ENCODE data around the gene CITED4. TPM values are rescaled to one million over a fixed set of nuclear protein-coding genes. Genes with fewer than 3 reads are reported as not detected.

The CITED4 gene
- total RNA-seq, 2 experiments from 2014 or later = 2.0 TPM; not detected in 1

DNA sequence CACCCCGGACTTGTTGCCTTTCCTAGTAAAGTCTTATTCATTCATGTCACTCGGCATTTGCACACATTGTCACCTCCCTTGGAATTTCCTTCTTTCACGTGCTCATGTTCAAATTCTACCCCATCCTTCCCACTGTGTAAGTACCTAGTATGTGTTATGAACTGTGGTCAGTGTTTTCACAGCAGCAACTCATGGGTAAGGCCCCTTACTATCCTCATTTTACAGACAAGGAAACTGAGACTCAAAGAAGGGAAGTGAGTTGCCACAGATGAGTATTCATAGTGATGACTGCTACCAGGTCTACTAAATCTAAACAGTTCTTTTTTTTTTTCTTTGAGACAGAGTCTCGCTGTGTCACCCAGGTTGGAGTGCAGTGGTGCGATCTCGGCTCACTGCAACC is 10.5 kb downstream of the CITED4 start:
- CTCF ChIA-PET (ENCODE audit: unreplicated experiment) = no interaction called here
- Histone ChIP-seq H3K4me3 (ENCODE audit: low read depth, low read length, poor library complexity, severe bottlenecking) (no peak overlapping the region), H3K79me2 (ENCODE audit: insufficient read depth, low read depth, low read length) (no peaks in the 10 kb centered on the region), H3K4me2 (ENCODE audit: low read length) (no peak overlapping the region), H2AFZ (ENCODE audit: low read length) (no peak overlapping the region), H3K9me3 (ENCODE audit: low read length) (no peaks in the 10 kb centered on the region), H3K4me1 (ENCODE audit: insufficient read depth, low read length, poor library complexity, severe bottlenecking) (peaks cover 11% of the 10 kb centered on the region), H3K36me3 (ENCODE audit: insufficient read depth, low read length) (no peaks in the 10 kb centered on the region), H3K27ac (ENCODE audit: low read depth, low read length, poor library complexity, severe bottlenecking) (no peak overlapping the region), H3K9me2 (ENCODE audit: insufficient read depth, low read length) (no peaks in the 10 kb centered on the region), H4K20me1 (ENCODE audit: insufficient read depth, low read length) (no peaks in the 10 kb centered on the region)
- no peak for TF ChIP-seq EZH2phosphoT487 (IDR thresholded peaks at IDR 0.05; ENCODE audit: borderline replicate concordance, low read depth, low read length)
- TF ChIP-seq, protein P1, sequence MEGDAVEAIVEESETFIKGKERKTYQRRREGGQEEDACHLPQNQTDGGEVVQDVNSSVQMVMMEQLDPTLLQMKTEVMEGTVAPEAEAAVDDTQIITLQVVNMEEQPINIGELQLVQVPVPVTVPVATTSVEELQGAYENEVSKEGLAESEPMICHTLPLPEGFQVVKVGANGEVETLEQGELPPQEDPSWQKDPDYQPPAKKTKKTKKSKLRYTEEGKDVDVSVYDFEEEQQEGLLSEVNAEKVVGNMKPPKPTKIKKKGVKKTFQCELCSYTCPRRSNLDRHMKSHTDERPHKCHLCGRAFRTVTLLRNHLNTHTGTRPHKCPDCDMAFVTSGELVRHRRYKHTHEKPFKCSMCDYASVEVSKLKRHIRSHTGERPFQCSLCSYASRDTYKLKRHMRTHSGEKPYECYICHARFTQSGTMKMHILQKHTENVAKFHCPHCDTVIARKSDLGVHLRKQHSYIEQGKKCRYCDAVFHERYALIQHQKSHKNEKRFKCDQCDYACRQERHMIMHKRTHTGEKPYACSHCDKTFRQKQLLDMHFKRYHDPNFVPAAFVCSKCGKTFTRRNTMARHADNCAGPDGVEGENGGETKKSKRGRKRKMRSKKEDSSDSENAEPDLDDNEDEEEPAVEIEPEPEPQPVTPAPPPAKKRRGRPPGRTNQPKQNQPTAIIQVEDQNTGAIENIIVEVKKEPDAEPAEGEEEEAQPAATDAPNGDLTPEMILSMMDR (conservative IDR thresholded peaks at IDR 0.05; ENCODE audit: low read length) = no peak
- intact Hi-C loops (cut with micrococcal nuclease; ENCODE audit: unreplicated experiment) = loop anchor here (5.0 kb wide), 1 partner anchor 259 kb away; no protein-coding TSS in a partner anchor
- DNase-seq (ENCODE audit: low spot score) = no peak
- no TSS peak for BruUV-seq (replicated peaks)
- POLR2A ChIA-PET = no interaction called here

DNA sequence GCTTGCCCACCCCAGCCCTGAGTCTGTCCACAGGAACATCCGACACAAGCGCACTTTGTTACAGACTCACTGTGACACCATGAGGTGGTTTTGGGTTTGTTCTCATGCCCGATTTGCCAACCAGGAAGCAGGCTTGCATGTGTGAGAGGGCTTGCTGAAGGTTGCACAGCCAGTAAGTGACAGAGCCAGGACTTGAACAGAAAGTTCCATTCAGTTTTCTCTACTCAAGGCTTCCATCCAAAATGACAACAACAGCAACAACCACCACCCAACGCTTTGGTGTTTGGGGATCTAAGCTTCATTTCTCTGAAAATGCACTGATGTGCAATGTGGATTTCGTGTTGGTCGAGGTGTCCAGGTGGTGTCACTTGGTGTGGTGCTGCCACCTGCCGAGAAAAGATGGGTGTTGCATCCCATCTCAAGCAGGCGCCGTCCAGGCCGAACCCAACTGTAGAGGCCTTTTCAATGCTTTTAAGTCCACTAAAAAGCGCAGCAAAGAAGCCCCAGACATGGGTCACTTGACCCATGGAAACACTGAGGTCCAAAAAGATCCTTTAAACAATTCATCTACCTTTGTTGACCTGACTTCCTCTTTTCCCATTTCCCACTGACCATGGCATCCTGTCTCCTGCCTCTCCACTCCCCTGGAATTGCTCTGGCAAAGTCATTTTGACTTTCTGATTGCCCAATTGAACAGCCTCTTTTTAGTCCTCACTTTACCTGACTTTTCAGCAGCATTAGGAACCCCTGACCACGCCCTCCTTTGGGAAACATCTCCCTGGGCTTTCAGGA is 12.2 kb downstream of the CITED4 start:
- Histone ChIP-seq H3K36me3 (ENCODE audit: insufficient read depth, low read length) (no peaks in the 10 kb centered on the region), H3K9me2 (ENCODE audit: insufficient read depth, low read length) (no peaks in the 10 kb centered on the region), H3K4me1 (ENCODE audit: insufficient read depth, low read length, poor library complexity, severe bottlenecking) (peaks cover 19% of the 10 kb centered on the region), H3K4me3 (ENCODE audit: low read depth, low read length, poor library complexity, severe bottlenecking) (no peak overlapping the region), H4K20me1 (ENCODE audit: insufficient read depth, low read length) (no peaks in the 10 kb centered on the region), H3K79me2 (ENCODE audit: insufficient read depth, low read depth, low read length) (no peaks in the 10 kb centered on the region), H3K4me2 (ENCODE audit: low read length) (peak overlapping the region; percentile 25; the same call in 1 of the 2 replicates), H3K9me3 (ENCODE audit: low read length) (no peaks in the 10 kb centered on the region), H2AFZ (ENCODE audit: low read length) (peak overlapping the region; percentile 86), H3K27ac (ENCODE audit: low read depth, low read length, poor library complexity, severe bottlenecking) (no peak overlapping the region)
- intact Hi-C loops (cut with micrococcal nuclease; ENCODE audit: unreplicated experiment) = loop anchor here (1.0 to 5.0 kb wide), 3 partner anchors 76 to 258 kb away; no protein-coding TSS in a partner anchor
- POLR2A ChIA-PET = interaction anchor here (0.6 kb wide), 2 partner anchors 70 to 74 kb away, joined by 3 read pairs; no protein-coding TSS in a partner anchor
- CTCF ChIA-PET (ENCODE audit: unreplicated experiment) = interaction anchor here (0.6 to 1.1 kb wide), 4 partner anchors 18 to 75 kb away, joined by 3 to 8 read pairs (median 4); no protein-coding TSS in a partner anchor
- TF ChIP-seq, protein P1 (conservative IDR thresholded peaks at IDR 0.05; ENCODE audit: low read length) = peak; percentile 98
- no peak for TF ChIP-seq EZH2phosphoT487 (IDR thresholded peaks at IDR 0.05; ENCODE audit: borderline replicate concordance, low read depth, low read length)
- DNase-seq (ENCODE audit: low spot score) = peak; percentile 82
- BruUV-seq (replicated peaks) = no TSS peak
